ENCODE results near the gene NARS2. TPM values are rescaled to one million over a fixed set of nuclear protein-coding genes. Genes with fewer than 3 reads are reported as not detected.

NARS2 gene
- total and polyA plus RNA-seq, 9 of the 15 experiments (the other 6 are each of a cell fraction or from before 2014, with no cell fraction given) = 26.8 to 48.0 (median 34.2) TPM

DNA sequence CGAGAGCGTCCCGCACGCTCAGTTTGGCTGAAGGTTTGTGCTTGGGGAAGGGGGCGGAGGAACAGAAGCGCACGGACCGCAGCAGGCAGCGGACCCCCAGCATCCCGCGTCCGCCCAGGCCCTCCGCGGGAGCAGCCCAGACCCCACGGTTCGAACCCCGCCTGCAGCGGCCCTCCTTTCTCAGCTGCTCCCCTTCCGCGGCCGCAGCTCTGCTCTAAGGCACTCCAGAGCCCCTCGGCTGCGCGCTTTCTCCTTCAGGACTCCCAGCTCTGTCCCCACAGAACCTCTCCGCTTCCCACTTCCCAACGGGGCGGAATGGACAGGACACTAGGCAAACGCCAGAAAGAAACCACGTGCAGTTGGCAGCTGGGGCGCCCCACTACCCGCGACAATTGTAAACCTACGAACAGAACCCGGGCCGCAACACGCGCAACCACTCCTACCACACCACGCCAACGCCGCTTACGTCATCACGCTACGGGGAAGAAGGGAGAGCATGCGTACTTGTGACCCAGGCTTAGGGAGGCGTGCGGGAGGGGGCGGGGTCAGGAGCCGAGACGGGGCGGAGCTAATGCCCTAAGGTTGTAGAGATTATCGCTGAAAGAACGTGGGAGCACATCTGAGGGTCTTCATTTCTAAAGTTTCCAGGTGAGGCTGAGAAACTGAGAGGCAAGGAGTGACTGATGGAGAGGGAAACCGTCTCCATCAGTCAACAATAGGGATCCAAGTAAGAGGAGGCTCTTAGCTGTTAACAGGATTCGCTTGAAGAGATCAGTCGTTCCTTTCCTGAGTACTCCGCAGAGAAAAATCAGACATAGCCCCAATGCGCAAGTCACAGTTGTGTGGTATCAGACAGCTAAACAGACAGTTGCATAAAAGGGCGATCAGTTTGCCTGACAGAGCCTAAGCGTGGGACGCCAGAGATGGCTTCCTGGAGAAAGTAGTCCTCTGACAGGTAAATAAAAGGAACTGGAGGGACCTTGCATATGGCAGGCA, at the start of gene NARS2 (continued):
- TF ChIP-seq, protein P1, sequence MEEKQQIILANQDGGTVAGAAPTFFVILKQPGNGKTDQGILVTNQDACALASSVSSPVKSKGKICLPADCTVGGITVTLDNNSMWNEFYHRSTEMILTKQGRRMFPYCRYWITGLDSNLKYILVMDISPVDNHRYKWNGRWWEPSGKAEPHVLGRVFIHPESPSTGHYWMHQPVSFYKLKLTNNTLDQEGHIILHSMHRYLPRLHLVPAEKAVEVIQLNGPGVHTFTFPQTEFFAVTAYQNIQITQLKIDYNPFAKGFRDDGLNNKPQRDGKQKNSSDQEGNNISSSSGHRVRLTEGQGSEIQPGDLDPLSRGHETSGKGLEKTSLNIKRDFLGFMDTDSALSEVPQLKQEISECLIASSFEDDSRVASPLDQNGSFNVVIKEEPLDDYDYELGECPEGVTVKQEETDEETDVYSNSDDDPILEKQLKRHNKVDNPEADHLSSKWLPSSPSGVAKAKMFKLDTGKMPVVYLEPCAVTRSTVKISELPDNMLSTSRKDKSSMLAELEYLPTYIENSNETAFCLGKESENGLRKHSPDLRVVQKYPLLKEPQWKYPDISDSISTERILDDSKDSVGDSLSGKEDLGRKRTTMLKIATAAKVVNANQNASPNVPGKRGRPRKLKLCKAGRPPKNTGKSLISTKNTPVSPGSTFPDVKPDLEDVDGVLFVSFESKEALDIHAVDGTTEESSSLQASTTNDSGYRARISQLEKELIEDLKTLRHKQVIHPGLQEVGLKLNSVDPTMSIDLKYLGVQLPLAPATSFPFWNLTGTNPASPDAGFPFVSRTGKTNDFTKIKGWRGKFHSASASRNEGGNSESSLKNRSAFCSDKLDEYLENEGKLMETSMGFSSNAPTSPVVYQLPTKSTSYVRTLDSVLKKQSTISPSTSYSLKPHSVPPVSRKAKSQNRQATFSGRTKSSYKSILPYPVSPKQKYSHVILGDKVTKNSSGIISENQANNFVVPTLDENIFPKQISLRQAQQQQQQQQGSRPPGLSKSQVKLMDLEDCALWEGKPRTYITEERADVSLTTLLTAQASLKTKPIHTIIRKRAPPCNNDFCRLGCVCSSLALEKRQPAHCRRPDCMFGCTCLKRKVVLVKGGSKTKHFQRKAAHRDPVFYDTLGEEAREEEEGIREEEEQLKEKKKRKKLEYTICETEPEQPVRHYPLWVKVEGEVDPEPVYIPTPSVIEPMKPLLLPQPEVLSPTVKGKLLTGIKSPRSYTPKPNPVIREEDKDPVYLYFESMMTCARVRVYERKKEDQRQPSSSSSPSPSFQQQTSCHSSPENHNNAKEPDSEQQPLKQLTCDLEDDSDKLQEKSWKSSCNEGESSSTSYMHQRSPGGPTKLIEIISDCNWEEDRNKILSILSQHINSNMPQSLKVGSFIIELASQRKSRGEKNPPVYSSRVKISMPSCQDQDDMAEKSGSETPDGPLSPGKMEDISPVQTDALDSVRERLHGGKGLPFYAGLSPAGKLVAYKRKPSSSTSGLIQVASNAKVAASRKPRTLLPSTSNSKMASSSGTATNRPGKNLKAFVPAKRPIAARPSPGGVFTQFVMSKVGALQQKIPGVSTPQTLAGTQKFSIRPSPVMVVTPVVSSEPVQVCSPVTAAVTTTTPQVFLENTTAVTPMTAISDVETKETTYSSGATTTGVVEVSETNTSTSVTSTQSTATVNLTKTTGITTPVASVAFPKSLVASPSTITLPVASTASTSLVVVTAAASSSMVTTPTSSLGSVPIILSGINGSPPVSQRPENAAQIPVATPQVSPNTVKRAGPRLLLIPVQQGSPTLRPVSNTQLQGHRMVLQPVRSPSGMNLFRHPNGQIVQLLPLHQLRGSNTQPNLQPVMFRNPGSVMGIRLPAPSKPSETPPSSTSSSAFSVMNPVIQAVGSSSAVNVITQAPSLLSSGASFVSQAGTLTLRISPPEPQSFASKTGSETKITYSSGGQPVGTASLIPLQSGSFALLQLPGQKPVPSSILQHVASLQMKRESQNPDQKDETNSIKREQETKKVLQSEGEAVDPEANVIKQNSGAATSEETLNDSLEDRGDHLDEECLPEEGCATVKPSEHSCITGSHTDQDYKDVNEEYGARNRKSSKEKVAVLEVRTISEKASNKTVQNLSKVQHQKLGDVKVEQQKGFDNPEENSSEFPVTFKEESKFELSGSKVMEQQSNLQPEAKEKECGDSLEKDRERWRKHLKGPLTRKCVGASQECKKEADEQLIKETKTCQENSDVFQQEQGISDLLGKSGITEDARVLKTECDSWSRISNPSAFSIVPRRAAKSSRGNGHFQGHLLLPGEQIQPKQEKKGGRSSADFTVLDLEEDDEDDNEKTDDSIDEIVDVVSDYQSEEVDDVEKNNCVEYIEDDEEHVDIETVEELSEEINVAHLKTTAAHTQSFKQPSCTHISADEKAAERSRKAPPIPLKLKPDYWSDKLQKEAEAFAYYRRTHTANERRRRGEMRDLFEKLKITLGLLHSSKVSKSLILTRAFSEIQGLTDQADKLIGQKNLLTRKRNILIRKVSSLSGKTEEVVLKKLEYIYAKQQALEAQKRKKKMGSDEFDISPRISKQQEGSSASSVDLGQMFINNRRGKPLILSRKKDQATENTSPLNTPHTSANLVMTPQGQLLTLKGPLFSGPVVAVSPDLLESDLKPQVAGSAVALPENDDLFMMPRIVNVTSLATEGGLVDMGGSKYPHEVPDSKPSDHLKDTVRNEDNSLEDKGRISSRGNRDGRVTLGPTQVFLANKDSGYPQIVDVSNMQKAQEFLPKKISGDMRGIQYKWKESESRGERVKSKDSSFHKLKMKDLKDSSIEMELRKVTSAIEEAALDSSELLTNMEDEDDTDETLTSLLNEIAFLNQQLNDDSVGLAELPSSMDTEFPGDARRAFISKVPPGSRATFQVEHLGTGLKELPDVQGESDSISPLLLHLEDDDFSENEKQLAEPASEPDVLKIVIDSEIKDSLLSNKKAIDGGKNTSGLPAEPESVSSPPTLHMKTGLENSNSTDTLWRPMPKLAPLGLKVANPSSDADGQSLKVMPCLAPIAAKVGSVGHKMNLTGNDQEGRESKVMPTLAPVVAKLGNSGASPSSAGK (IDR thresholded peaks at IDR 0.05) = peak; percentile 81
- no peak for TF ChIP-seq PTTG1 (tag; IDR thresholded peaks at IDR 0.05; ENCODE audit: low read depth)
- TF ChIP-seq MYNN (IDR thresholded peaks at IDR 0.05) = no peak
- no peak for TF ChIP-seq MYNN (CRISPR knock-in tag; IDR thresholded peaks at IDR 0.05)
- no peak for TF ChIP-seq C11orf30 (IDR thresholded peaks at IDR 0.05; ENCODE audit: low read depth)
- no peak for TF ChIP-seq SMARCE1 (IDR thresholded peaks at IDR 0.05)
- TF ChIP-seq, protein P2, sequence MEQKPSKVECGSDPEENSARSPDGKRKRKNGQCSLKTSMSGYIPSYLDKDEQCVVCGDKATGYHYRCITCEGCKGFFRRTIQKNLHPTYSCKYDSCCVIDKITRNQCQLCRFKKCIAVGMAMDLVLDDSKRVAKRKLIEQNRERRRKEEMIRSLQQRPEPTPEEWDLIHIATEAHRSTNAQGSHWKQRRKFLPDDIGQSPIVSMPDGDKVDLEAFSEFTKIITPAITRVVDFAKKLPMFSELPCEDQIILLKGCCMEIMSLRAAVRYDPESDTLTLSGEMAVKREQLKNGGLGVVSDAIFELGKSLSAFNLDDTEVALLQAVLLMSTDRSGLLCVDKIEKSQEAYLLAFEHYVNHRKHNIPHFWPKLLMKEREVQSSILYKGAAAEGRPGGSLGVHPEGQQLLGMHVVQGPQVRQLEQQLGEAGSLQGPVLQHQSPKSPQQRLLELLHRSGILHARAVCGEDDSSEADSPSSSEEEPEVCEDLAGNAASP (IDR thresholded peaks at IDR 0.05) = no peak
- no peak for TF ChIP-seq ZNF124 (CRISPR knock-in tag; IDR thresholded peaks at IDR 0.05)
- TF ChIP-seq BCL6 (CRISPR knock-in tag; IDR thresholded peaks at IDR 0.05) = no peak
- TF ChIP-seq, protein P3, sequence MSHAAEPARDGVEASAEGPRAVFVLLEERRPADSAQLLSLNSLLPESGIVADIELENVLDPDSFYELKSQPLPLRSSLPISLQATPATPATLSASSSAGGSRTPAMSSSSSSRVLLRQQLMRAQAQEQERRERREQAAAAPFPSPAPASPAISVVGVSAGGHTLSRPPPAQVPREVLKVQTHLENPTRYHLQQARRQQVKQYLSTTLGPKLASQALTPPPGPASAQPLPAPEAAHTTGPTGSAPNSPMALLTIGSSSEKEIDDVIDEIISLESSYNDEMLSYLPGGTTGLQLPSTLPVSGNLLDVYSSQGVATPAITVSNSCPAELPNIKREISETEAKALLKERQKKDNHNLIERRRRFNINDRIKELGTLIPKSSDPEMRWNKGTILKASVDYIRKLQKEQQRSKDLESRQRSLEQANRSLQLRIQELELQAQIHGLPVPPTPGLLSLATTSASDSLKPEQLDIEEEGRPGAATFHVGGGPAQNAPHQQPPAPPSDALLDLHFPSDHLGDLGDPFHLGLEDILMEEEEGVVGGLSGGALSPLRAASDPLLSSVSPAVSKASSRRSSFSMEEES (CRISPR knock-in tag; IDR thresholded peaks at IDR 0.05) = no peak
- no peak for TF ChIP-seq TAF15 (IDR thresholded peaks at IDR 0.05; ENCODE audit: low read depth, low read length)

Measured in K562 (cell line).